ENCODE data around the gene MARCHF10.

Gene MARCHF10

GRCh38 chr17:62778990-62779681 lies 29.0 kb downstream of the MARCHF10 start:
- DNase-seq (ENCODE audit: low read depth): peak; percentile 96
- no peak for TF ChIP-seq CTCF (conservative IDR thresholded peaks at IDR 0.05; ENCODE audit: low read depth, low read length)
- H3K4me3 ChIP-seq (ENCODE audit: low read depth, low read length): no peak overlapping the region

GRCh38 chr17:62775876-62776275 lies 32.2 kb downstream of the MARCHF10 start:
- no peak for DNase-seq (ENCODE audit: low read depth)
- TF ChIP-seq CTCF (conservative IDR thresholded peaks at IDR 0.05; ENCODE audit: low read depth, low read length): no peak
- no peak overlapping the region for H3K4me3 ChIP-seq (ENCODE audit: low read depth, low read length)

GRCh38 chr17:62774338-62774737 lies 33.8 kb downstream of the MARCHF10 start:
- TF ChIP-seq CTCF (conservative IDR thresholded peaks at IDR 0.05; ENCODE audit: low read depth, low read length): no peak
- DNase-seq (ENCODE audit: low read depth): no peak
- H3K4me3 ChIP-seq (ENCODE audit: low read depth, low read length): no peak overlapping the region

GRCh38 chr17:62767997-62768396 lies 40.1 kb downstream of the MARCHF10 start:
- TF ChIP-seq CTCF (conservative IDR thresholded peaks at IDR 0.05; ENCODE audit: low read depth, low read length): no peak

GRCh38 chr17:62765351-62765750 lies 42.8 kb downstream of the MARCHF10 start:
- no peak for DNase-seq (ENCODE audit: low read depth)
- H3K4me3 ChIP-seq (ENCODE audit: low read depth, low read length): no peak overlapping the region
- no peak for TF ChIP-seq CTCF (conservative IDR thresholded peaks at IDR 0.05; ENCODE audit: low read depth, low read length)

More at GRCh38 chr17:62767997-62768396, 40.1 kb downstream of the MARCHF10 start:
- DNase-seq (ENCODE audit: low read depth): no peak
- H3K4me3 ChIP-seq (ENCODE audit: low read depth, low read length): no peak overlapping the region

- no peak for TF ChIP-seq CTCF (conservative IDR thresholded peaks at IDR 0.05; ENCODE audit: low read depth, low read length)
- no peak for DNase-seq (ENCODE audit: low read depth)
These were observed 44.1 kb downstream of the MARCHF10 start for GRCh38 chr17:62763891-62764600.

More at GRCh38 chr17:62763891-62764600, 44.1 kb downstream of the MARCHF10 start:
- H3K4me3 ChIP-seq (ENCODE audit: low read depth, low read length): no peak overlapping the region
